PC-3 (cell line): ENCODE results near the gene GRK2. TPM values are rescaled to one million over a fixed set of nuclear protein-coding genes. Genes with fewer than 3 reads are reported as not detected.

Source experiments
- ATAC-seq: fragments of 200-7000 bp; cut with Tn5 transposase; 2 replicates; pipeline ENCODE4 v1.9.1; 2020; ENCODE audit warnings: mild to moderate bottlenecking, moderate library complexity
- BruUV-seq: library from RNA; stranded (reverse); fragments of 400-500 nt; replicated peaks from 2 replicates; lab custom pipeline; 2021; lab: Mats Ljungman, UMichigan
- CTCF ChIA-PET: fragments of 300-600 bp; sonication (Branson Sonifier 250); formaldehyde crosslinking; loops from one replicate; lab custom pipeline; 2022; ENCODE audit warnings: antibody characterized with exemption; lab: Charles Lee
- POLR2A ChIA-PET: fragments of 300-600 bp; sonication (Branson Sonifier 250); formaldehyde crosslinking; loops from one replicate; lab custom pipeline; 2022; ENCODE audit warnings: antibody characterized with exemption; ENCODE audit not compliant: unreplicated experiment; lab: Charles Lee
- DNase-seq: peaks from one replicate; pipeline ENCODE4 v3.0.0-alpha.2; 2015
- H2AFZ ChIP-seq: fragments of 300-600 bp; sonication (generic); 2 replicates; pipeline ENCODE4 v1.6.0; 2016; ENCODE audit warnings: antibody characterized with exemption, low read length
- H3F3A ChIP-seq: fragments of 300-600 bp; sonication (generic); one replicate; pipeline ENCODE4 v1.6.0; 2017; ENCODE audit warnings: antibody characterized with exemption, low read length, control low read depth, mild to moderate bottlenecking; ENCODE audit not compliant: unreplicated experiment
- H3K27ac ChIP-seq: fragments of 300-600 bp; sonication (generic); 2 replicates; pipeline ENCODE4 v1.5.1; 2016; ENCODE audit warnings: mild to moderate bottlenecking, low read length
- H3K27me3 ChIP-seq: fragments of 300-600 bp; sonication (generic); 2 replicates; pipeline ENCODE4 v1.6.1; 2016; ENCODE audit warnings: low read length, mixed read lengths
- H3K36me3 ChIP-seq: fragments of 300-600 bp; sonication (generic); 2 replicates; pipeline ENCODE4 v1.6.1; 2016; ENCODE audit warnings: low read depth, mixed run types, low read length, mixed read lengths
- H3K4me1 ChIP-seq: fragments of 300-600 bp; sonication (generic); 2 replicates; pipeline ENCODE4 v1.5.1; 2016; ENCODE audit warnings: low read length; ENCODE audit not compliant: insufficient read depth
- H3K4me2 ChIP-seq: fragments of 300-600 bp; sonication (generic); 2 replicates; pipeline ENCODE4 v1.6.0; 2016; ENCODE audit warnings: low read length
- H3K4me3 ChIP-seq: fragments of 300-600 bp; sonication (generic); 2 replicates; pipeline ENCODE4 v1.5.1; 2016; ENCODE audit warnings: mild to moderate bottlenecking, low read length, mixed read lengths
- H3K79me2 ChIP-seq: fragments of 300-600 bp; sonication (generic); 2 replicates; pipeline ENCODE4 v1.6.1; 2017; ENCODE audit warnings: low read length, mixed read lengths
- H3K9ac ChIP-seq: fragments of 300-600 bp; sonication (generic); 2 replicates; pipeline ENCODE4 v1.6.0; 2016; ENCODE audit warnings: mild to moderate bottlenecking, low read length
- H3K9me2 ChIP-seq: fragments of 300-600 bp; sonication (generic); replicated peaks from 2 replicates; pipeline ENCODE4 v1.6.1; 2016; ENCODE audit warnings: mixed run types, low read length, mixed read lengths
- H3K9me3 ChIP-seq: fragments of 300-600 bp; sonication (generic); 2 replicates; pipeline ENCODE4 v1.6.1; 2016; ENCODE audit warnings: low read length, mixed read lengths
- H4K20me1 ChIP-seq: fragments of 300-600 bp; sonication (generic); 2 replicates; pipeline ENCODE4 v1.6.1; 2016; ENCODE audit warnings: low read length, mixed read lengths
- EZH2 ChIP-seq: fragments of 300-600 bp; sonication (generic); IDR thresholded peaks from one replicate; pipeline ENCODE4 v1.6.1; 2017; ENCODE audit warnings: antibody characterized with exemption, mild to moderate bottlenecking, low read length; ENCODE audit not compliant: unreplicated experiment
- EZH2phosphoT487 ChIP-seq: fragments of 300-600 bp; sonication (generic); IDR thresholded peaks from 2 replicates; pipeline ENCODE4 v1.6.1; 2018; ENCODE audit warnings: mild to moderate bottlenecking, antibody characterized with exemption, low read length, borderline replicate concordance
- intact Hi-C: fragments of 100-400 bp; cut with micrococcal nuclease; formaldehyde crosslinking; loops from 2 replicates; pipeline ENCODE4 v1.9.0; 2023
- total RNA-seq: library from RNA; depleted of rRNA; stranded (reverse); fragments of >200 nt; gene quantifications from 2 replicates; pipeline ENCODE4 v1.2.3, GENCODE V29; 2014
- TF ChIP-seq, protein P1 (sequence below): fragments of 300-600 bp; sonication (generic); conservative IDR thresholded peaks from 2 replicates; pipeline ENCODE4 v1.5.1; 2017; ENCODE audit warnings: antibody characterized with exemption, low read depth, mild to moderate bottlenecking, low read length

The GRK2 gene
- total RNA-seq, 1 experiment from 2014 or later = 103 TPM

DNA sequence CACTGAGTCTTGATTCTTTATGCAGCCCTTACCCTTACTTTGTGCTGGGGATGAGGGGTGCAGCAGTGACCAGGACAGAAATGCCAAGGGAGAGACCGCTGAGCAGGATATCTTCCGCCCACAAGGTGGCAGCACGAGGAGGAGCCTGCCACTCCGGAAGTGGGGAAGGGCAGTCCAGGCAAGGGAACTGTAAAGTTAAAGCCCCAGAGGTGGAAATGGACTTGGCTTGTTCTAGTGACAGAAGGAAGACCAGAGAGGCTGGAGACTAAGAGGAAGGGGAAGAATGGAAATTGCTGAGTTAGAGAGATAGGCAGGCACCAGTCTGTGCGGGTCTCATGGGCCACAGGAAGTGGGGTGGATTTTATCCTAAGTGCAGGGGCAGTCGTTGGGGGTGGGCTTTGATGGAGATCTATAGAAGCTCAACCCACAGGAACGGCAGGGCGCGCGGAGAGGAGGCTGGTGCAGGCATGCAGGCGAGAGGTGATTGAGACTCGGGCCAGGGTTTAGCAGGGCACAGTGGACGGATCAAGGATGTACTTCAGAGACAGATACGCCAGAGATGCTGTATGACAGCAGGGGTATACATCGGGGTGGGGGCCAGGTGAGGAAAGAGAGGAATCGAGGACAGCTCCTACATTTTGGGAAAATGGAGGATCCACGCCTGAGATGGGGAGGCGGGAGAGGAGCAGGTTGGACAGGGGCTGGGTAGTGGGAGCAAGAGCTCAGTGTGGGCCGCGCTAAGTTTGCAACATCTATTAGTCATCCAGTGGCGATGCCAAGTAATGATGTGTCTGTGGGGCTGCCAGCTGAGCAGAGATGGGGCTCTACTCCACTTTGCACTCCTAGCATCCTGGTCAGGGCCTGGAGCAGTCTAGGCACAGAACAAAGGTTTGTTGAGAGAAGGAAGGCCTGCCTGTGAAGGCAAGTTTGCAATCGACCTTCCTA is 3.3 kb upstream of the GRK2 start:
- DNase-seq (peak; percentile 92), ATAC-seq (peak; percentile 60)
- H3F3A ChIP-seq = peaks cover 4% of the 10 kb centered on the region
- H3K9me2 ChIP-seq = no peaks in the 10 kb centered on the region
- BruUV-seq = no TSS peak
- TF ChIP-seq EZH2phosphoT487 (no peak), EZH2 (no peak)
- TF ChIP-seq, protein P1, sequence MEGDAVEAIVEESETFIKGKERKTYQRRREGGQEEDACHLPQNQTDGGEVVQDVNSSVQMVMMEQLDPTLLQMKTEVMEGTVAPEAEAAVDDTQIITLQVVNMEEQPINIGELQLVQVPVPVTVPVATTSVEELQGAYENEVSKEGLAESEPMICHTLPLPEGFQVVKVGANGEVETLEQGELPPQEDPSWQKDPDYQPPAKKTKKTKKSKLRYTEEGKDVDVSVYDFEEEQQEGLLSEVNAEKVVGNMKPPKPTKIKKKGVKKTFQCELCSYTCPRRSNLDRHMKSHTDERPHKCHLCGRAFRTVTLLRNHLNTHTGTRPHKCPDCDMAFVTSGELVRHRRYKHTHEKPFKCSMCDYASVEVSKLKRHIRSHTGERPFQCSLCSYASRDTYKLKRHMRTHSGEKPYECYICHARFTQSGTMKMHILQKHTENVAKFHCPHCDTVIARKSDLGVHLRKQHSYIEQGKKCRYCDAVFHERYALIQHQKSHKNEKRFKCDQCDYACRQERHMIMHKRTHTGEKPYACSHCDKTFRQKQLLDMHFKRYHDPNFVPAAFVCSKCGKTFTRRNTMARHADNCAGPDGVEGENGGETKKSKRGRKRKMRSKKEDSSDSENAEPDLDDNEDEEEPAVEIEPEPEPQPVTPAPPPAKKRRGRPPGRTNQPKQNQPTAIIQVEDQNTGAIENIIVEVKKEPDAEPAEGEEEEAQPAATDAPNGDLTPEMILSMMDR = peak; percentile 95
- H2AFZ ChIP-seq = peak overlapping the region; percentile 27
- no peaks in the 10 kb centered on the region for H3K9me3 ChIP-seq
- H3K27me3 ChIP-seq = no peaks in the 10 kb centered on the region
- H3K27ac ChIP-seq = peak overlapping the region; percentile 33
- peak overlapping the region; percentile 38 for H3K4me2 ChIP-seq
- POLR2A ChIA-PET = interaction anchor here (0.6 kb wide), 2 partner anchors 54 to 91 kb away, joined by 3 to 5 read pairs; partner anchors contain the start of gene POLD4
- no peak overlapping the region for H3K4me3 ChIP-seq
- intact Hi-C loops = loop anchor here (1.0 to 5.0 kb wide), 2 partner anchors 54 to 109 kb away; partner anchors contain the start of gene CLCF1
- CTCF ChIA-PET = interaction anchor here (0.5 to 2.7 kb wide), 7 partner anchors 21 to 135 kb away, joined by 3 to 25 read pairs (median 4); no protein-coding TSS in a partner anchor
- peaks cover 4% of the 10 kb centered on the region; the same call in 1 of the 2 replicates for H4K20me1 ChIP-seq
- no peak overlapping the region for H3K9ac ChIP-seq
- H3K79me2 ChIP-seq = peaks cover 15% of the 10 kb centered on the region
- H3K36me3 ChIP-seq = no peaks in the 10 kb centered on the region
- H3K4me1 ChIP-seq = peaks cover 29% of the 10 kb centered on the region

- Histone ChIP-seq H3K9me3 (no peaks in the 10 kb centered on the region), H3K9me2 (no peaks in the 10 kb centered on the region), H3K4me2 (no peak overlapping the region), H3K27me3 (no peaks in the 10 kb centered on the region), H4K20me1 (peaks cover 15% of the 10 kb centered on the region), H3F3A (peaks cover 4% of the 10 kb centered on the region), H3K36me3 (peaks cover 7% of the 10 kb centered on the region; the same call in 1 of the 2 replicates), H3K4me3 (no peak overlapping the region), H3K27ac (no peak overlapping the region), H3K79me2 (peaks cover 27% of the 10 kb centered on the region), H3K9ac (no peak overlapping the region), H3K4me1 (peaks cover 39% of the 10 kb centered on the region), H2AFZ (no peak overlapping the region)
- no peak for ATAC-seq
- DNase-seq = no peak
- POLR2A ChIA-PET = no interaction called here
- intact Hi-C loops = loop anchor here (5.0 kb wide), 1 partner anchor 108 kb away; the partner anchor contains the start of gene CLCF1
- no peak for TF ChIP-seq EZH2phosphoT487
- TF ChIP-seq, protein P1 = no peak
- TF ChIP-seq EZH2 = no peak
- BruUV-seq = no TSS peak
- CTCF ChIA-PET = interaction anchor here (2.7 kb wide), 1 partner anchor 53 kb away, joined by 25 read pairs; no protein-coding TSS in a partner anchor
These were observed 2.0 kb upstream of the GRK2 start for GRCh38 chr11:67264260-67264659.
